ENCODE measurements around the gene COG2. TPM values are rescaled to one million over a fixed set of nuclear protein-coding genes. Genes with fewer than 3 reads are reported as not detected.
"Not testable (repeated sequence)": the region's sequence is repeated elsewhere in the genome, so short reads cannot be mapped to it uniquely, and the experiment has no call there.

Gene COG2
- total RNA-seq, 6 experiments from 2014 or later = 17.0 to 23.0 (median 20.6) TPM

- no peak for TF ChIP-seq CTCF (IDR thresholded peaks at IDR 0.05)
- Mint-ChIP-seq H3K9me3 (no peaks in the 10 kb centered on the region), H3K4me1 (ENCODE audit: low read depth) (peaks cover 7% of the 10 kb centered on the region), H3K27me3 (ENCODE audit: insufficient read depth) (peaks cover 5% of the 10 kb centered on the region), H3K4me3 (no peak overlapping the region), H3K36me3 (ENCODE audit: low read depth) (peaks cover 9% of the 10 kb centered on the region; the same call in 1 of the 2 replicates), H3K27ac (no peak overlapping the region)
- no peak for DNase-seq
These were observed 52.7 kb downstream of the COG2 start for GRCh38 chr1:230694991-230695390.

- no peak for DNase-seq
- H3K36me3 Mint-ChIP-seq (ENCODE audit: low read depth) = peaks cover 9% of the 10 kb centered on the region; the same call in 1 of the 2 replicates
- H3K4me1 Mint-ChIP-seq (ENCODE audit: low read depth) = peaks cover 7% of the 10 kb centered on the region
- H3K27ac Mint-ChIP-seq = no peak overlapping the region
- peaks cover 5% of the 10 kb centered on the region for H3K27me3 Mint-ChIP-seq (ENCODE audit: insufficient read depth)
- no peak overlapping the region for H3K4me3 Mint-ChIP-seq
- no peak for TF ChIP-seq CTCF (IDR thresholded peaks at IDR 0.05)
- no peaks in the 10 kb centered on the region for H3K9me3 Mint-ChIP-seq
These were observed 53.9 kb downstream of the COG2 start for GRCh38 chr1:230696218-230696617.

GRCh38 chr1:230696722-230697437 is 54.6 kb downstream of the COG2 start:
- Mint-ChIP-seq H3K4me3 (no peak overlapping the region), H3K27ac (no peak overlapping the region), H3K4me1 (ENCODE audit: low read depth) (peaks cover 7% of the 10 kb centered on the region), H3K27me3 (ENCODE audit: insufficient read depth) (peaks cover 5% of the 10 kb centered on the region), H3K9me3 (no peaks in the 10 kb centered on the region), H3K36me3 (ENCODE audit: low read depth) (peaks cover 8% of the 10 kb centered on the region; the same call in 1 of the 2 replicates)
- DNase-seq = no peak
- TF ChIP-seq CTCF (IDR thresholded peaks at IDR 0.05) = no peak

GRCh38 chr1:230698130-230698529 is 55.8 kb downstream of the COG2 start:
- Mint-ChIP-seq H3K4me1 (ENCODE audit: low read depth) (peaks cover 7% of the 10 kb centered on the region), H3K27me3 (ENCODE audit: insufficient read depth) (peaks cover 7% of the 10 kb centered on the region)

GRCh38 chr1:230698964-230699363 is 56.7 kb downstream of the COG2 start:
- not testable (repeated sequence) for H3K4me1 Mint-ChIP-seq (ENCODE audit: low read depth); H3K4me3 Mint-ChIP-seq; H3K36me3 Mint-ChIP-seq (ENCODE audit: low read depth); H3K9me3 Mint-ChIP-seq; DNase-seq; H3K27me3 Mint-ChIP-seq (ENCODE audit: insufficient read depth); H3K27ac Mint-ChIP-seq

More at GRCh38 chr1:230698130-230698529, 55.8 kb downstream of the COG2 start:
- no peak for DNase-seq
- TF ChIP-seq CTCF (IDR thresholded peaks at IDR 0.05) = no peak
- Mint-ChIP-seq H3K4me3 (no peak overlapping the region), H3K27ac (no peak overlapping the region), H3K36me3 (ENCODE audit: low read depth) (no peaks in the 10 kb centered on the region), H3K9me3 (no peaks in the 10 kb centered on the region)

GRCh38 chr1:230699716-230700115 is 57.4 kb downstream of the COG2 start:
- TF ChIP-seq CTCF (IDR thresholded peaks at IDR 0.05) = no peak
- Mint-ChIP-seq H3K4me1 (ENCODE audit: low read depth) (peaks cover 7% of the 10 kb centered on the region), H3K36me3 (ENCODE audit: low read depth) (no peaks in the 10 kb centered on the region), H3K27me3 (ENCODE audit: insufficient read depth) (peaks cover 9% of the 10 kb centered on the region), H3K4me3 (no peak overlapping the region), H3K27ac (no peak overlapping the region), H3K9me3 (no peaks in the 10 kb centered on the region)
- no peak for DNase-seq

All from HFFc6 (cell line).